ENCODE results near the gene NID1.

DNA sequence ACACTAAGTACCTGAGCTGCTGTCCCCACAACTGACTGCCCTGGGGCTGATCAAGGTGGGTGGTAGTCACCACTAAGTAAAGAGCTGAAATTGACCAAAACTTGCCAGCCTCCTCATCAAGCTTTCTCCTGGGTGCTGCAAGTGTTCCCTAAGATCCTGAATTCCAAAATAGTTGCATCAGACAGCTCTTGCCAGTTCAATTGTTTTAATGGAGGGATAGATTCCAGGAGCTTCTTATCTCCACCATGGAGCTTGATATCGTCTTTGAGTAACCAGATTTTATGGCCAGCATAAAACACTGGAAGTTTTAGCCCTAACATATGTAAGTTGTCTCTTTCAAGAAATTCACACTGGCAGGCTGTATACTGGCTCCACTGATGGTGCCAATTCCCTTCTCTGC lies 90.3 kb downstream of the NID1 start:
- no peak for TF ChIP-seq EZH2 (IDR thresholded peaks at IDR 0.05; ENCODE audit: borderline replicate concordance, low read depth, low read length, severe bottlenecking)
- no peak for TF ChIP-seq MYC (IDR thresholded peaks at IDR 0.05; ENCODE audit: low read depth, low read length)
- TF ChIP-seq, protein P1, sequence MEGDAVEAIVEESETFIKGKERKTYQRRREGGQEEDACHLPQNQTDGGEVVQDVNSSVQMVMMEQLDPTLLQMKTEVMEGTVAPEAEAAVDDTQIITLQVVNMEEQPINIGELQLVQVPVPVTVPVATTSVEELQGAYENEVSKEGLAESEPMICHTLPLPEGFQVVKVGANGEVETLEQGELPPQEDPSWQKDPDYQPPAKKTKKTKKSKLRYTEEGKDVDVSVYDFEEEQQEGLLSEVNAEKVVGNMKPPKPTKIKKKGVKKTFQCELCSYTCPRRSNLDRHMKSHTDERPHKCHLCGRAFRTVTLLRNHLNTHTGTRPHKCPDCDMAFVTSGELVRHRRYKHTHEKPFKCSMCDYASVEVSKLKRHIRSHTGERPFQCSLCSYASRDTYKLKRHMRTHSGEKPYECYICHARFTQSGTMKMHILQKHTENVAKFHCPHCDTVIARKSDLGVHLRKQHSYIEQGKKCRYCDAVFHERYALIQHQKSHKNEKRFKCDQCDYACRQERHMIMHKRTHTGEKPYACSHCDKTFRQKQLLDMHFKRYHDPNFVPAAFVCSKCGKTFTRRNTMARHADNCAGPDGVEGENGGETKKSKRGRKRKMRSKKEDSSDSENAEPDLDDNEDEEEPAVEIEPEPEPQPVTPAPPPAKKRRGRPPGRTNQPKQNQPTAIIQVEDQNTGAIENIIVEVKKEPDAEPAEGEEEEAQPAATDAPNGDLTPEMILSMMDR (IDR thresholded peaks at IDR 0.05; ENCODE audit: extremely low read depth in 1 of 2, insufficient read depth in 1 of 2, low read depth in 1 of 2, low read length in 2 of 2), result no peak
- no peak for TF ChIP-seq POLR2AphosphoS5 (IDR thresholded peaks at IDR 0.05; ENCODE audit: insufficient read depth, low read depth, low read length)
- no peak for TF ChIP-seq POLR2A (IDR thresholded peaks at IDR 0.05; ENCODE audit: low read depth, low read length)

Data from endothelial cell of umbilical vein (primary cell).